CD4-positive, alpha-beta memory T cell (primary cell): ENCODE results near the gene DYRK1A. TPM values are rescaled to one million over a fixed set of nuclear protein-coding genes. Genes with fewer than 3 reads are reported as not detected.
A peak's percentile ranks its signal among the peaks of the same experiment; 100 is the strongest.

Experiments
- CTCF ChIA-PET: fragments of 350-600 bp; sonication (Branson Sonifier 250); formaldehyde crosslinking; loops from one replicate; lab custom pipeline; 2021; ENCODE audit warnings: inconsistent platforms; ENCODE audit not compliant: partially characterized antibody; lab: Charles Lee
- POLR2A ChIA-PET: fragments of 350-600 bp; sonication (Branson Sonifier 250); formaldehyde crosslinking; loops from one replicate; lab custom pipeline; 2021; ENCODE audit not compliant: partially characterized antibody; lab: Charles Lee
- DNase-seq, 5 donors: peaks; one replicate each; pipeline versions ENCODE4 v3.0.0 to v3.0.0-alpha.2; 2020 to 2022; ENCODE audit warnings: mixed read lengths in 1 of 5
- H3K27ac ChIP-seq: one replicate; pipeline ENCODE4 v1.7.0; 2013; ENCODE audit warnings: low read depth, low read length
- H3K27me3 ChIP-seq: 2 replicates; pipeline ENCODE4 v1.7.0; 2013; ENCODE audit warnings: mild to moderate bottlenecking, low read length, moderate library complexity; ENCODE audit not compliant: insufficient read depth
- H3K36me3 ChIP-seq: 2 replicates; pipeline ENCODE4 v1.7.0; 2013; ENCODE audit warnings: mild to moderate bottlenecking, low read length, moderate library complexity; ENCODE audit not compliant: insufficient read depth
- H3K4me1 ChIP-seq: 2 replicates; pipeline ENCODE4 v1.7.0; 2013; ENCODE audit warnings: mild to moderate bottlenecking, low read length, moderate library complexity; ENCODE audit not compliant: insufficient read depth
- H3K4me3 ChIP-seq, 2 donors: one replicate each; pipeline ENCODE4 v1.7.0; 2013; ENCODE audit warnings: low read length in 2 of 2, mild to moderate bottlenecking in 1 of 2
- H3K9me3 ChIP-seq, 2 donors: one replicate each; pipeline ENCODE4 v1.7.0; 2013; ENCODE audit warnings: low read length in 2 of 2, control low read depth in 1 of 2; ENCODE audit not compliant: control insufficient read depth in 1 of 2
- H3K27ac Mint-ChIP-seq, 7 donors: one replicate each; pipeline ENCODE4 v1.8.0; 2020 to 2021; ENCODE audit warnings: mixed read lengths in 7 of 7, mild to moderate bottlenecking in 6 of 7, inconsistent platforms in 3 of 7, moderate library complexity in 3 of 7
- H3K27me3 Mint-ChIP-seq, 2 donors: one replicate each; pipeline ENCODE4 v1.8.0; 2020 to 2021; ENCODE audit warnings: mixed read lengths in 2 of 2
- H3K36me3 Mint-ChIP-seq, 2 donors: one replicate each; pipeline ENCODE4 v1.8.0; 2020 to 2021; ENCODE audit warnings: mixed read lengths in 2 of 2, inconsistent platforms in 1 of 2, mild to moderate bottlenecking in 1 of 2
- H3K4me1 Mint-ChIP-seq, 4 donors: one replicate each; pipeline ENCODE4 v1.8.0; 2020 to 2021; ENCODE audit warnings: mixed read lengths in 4 of 4, mild to moderate bottlenecking in 1 of 4
- H3K4me3 Mint-ChIP-seq, 8 donors: one replicate each; pipeline ENCODE4 v1.8.0; 2020 to 2021; ENCODE audit warnings: mixed read lengths in 8 of 8, mild to moderate bottlenecking in 7 of 8, moderate library complexity in 6 of 8, inconsistent platforms in 3 of 8
- H3K9me3 Mint-ChIP-seq, 8 donors: one replicate each; pipeline ENCODE4 v1.8.0; 2020 to 2021; ENCODE audit warnings: mixed read lengths in 8 of 8, mild to moderate bottlenecking in 5 of 8, inconsistent platforms in 3 of 8, moderate library complexity in 1 of 8
- intact Hi-C: fragments of 100-400 bp; cut with micrococcal nuclease; formaldehyde crosslinking; loops from one replicate; pipeline ENCODE4 v1.15.1; 2023
- polyA plus RNA-seq, 2 donors: library from polyadenylated mRNA; unstranded; fragments of 300-500 nt; fragmentation: Illumina TruSeq; gene quantifications; one replicate each; pipeline ENCODE4 v1.2.3, GENCODE V29; 2021
- total RNA-seq, 2 experiments: library from RNA; stranded (reverse); gene quantifications; one replicate each; pipeline ENCODE4 v1.2.3, GENCODE V29; 2021

Gene DYRK1A
- total and polyA plus RNA-seq, 4 experiments from 2014 or later: 1.4 to 130 (median 65.2) TPM

GRCh38 chr21:37414292-37415253 lies 48.0 kb downstream of the DYRK1A start:
- no peaks in the 10 kb centered on the region for H3K9me3 ChIP-seq
- Mint-ChIP-seq H3K27ac (peak overlapping the region in 6 of 7 donors; percentile 9 to 80 (median 46)), H3K4me3 (peak overlapping the region in 6 of 8 donors; percentile 6 to 71 (median 36)), H3K27me3 (no peaks in the 10 kb centered on the region), H3K4me1 (peaks cover 71 to 92% (median 80%) of the 10 kb centered on the region in 4 donors), H3K9me3 (no peaks in the 10 kb centered on the region), H3K36me3 (peaks cover 0 to 13% of the 10 kb centered on the region in 2 donors)
- no peak overlapping the region for H3K27ac ChIP-seq
- H3K4me3 ChIP-seq: no peak overlapping the region
- DNase-seq: no peak
- no peaks in the 10 kb centered on the region for H3K36me3 ChIP-seq
- peaks cover 86% of the 10 kb centered on the region for H3K4me1 ChIP-seq
- ChIA-PET CTCF (interaction anchor here (1.2 kb wide), 1 partner anchor 9 kb away, joined by 3 read pairs; no protein-coding TSS in a partner anchor), POLR2A (interaction anchor here (1.6 kb wide), 1 partner anchor 44 kb away, joined by 4 read pairs; no protein-coding TSS in a partner anchor)
- no peaks in the 10 kb centered on the region for H3K27me3 ChIP-seq
- intact Hi-C loops: loop anchor here (2.0 to 5.0 kb wide), 2 partner anchors 44 to 48 kb away; no protein-coding TSS in a partner anchor

- no peaks in the 10 kb centered on the region for H3K27me3 Mint-ChIP-seq
- ChIA-PET POLR2A (interaction anchor here (1.6 kb wide), 1 partner anchor 46 kb away, joined by 4 read pairs; no protein-coding TSS in a partner anchor), CTCF (interaction anchor here (1.2 kb wide), 1 partner anchor 10 kb away, joined by 3 read pairs; no protein-coding TSS in a partner anchor)
- no peak for DNase-seq
- Histone ChIP-seq H3K27me3 (no peaks in the 10 kb centered on the region), H3K4me3 (no peak overlapping the region), H3K9me3 (no peaks in the 10 kb centered on the region), H3K36me3 (no peaks in the 10 kb centered on the region), H3K4me1 (peaks cover 85% of the 10 kb centered on the region), H3K27ac (no peak overlapping the region)
- H3K4me1 Mint-ChIP-seq: peaks cover 70 to 94% (median 83%) of the 10 kb centered on the region in 4 donors
- H3K36me3 Mint-ChIP-seq: peaks cover 8 to 16% of the 10 kb centered on the region in 2 donors
- H3K4me3 Mint-ChIP-seq: peak overlapping the region in 3 of 8 donors; percentile 34 to 71 (median 51)
- H3K27ac Mint-ChIP-seq: peak overlapping the region in 4 of 7 donors; percentile 15 to 77 (median 52)
- intact Hi-C loops: loop anchor here (2.0 to 5.0 kb wide), 2 partner anchors 45 to 46 kb away; no protein-coding TSS in a partner anchor
- no peaks in the 10 kb centered on the region for H3K9me3 Mint-ChIP-seq
Measured at GRCh38 chr21:37415939-37416338, 49.4 kb downstream of the DYRK1A start.

GRCh38 chr21:37416914-37417313 lies 50.3 kb downstream of the DYRK1A start:
- H3K4me3 ChIP-seq: no peak overlapping the region
- ChIA-PET POLR2A (interaction anchor here (1.0 to 1.1 kb wide), 2 partner anchors 38 to 40 kb away, joined by 4 read pairs; no protein-coding TSS in a partner anchor), CTCF (interaction anchor here (0.7 to 1.4 kb wide), 3 partner anchors 15 to 43 kb away, joined by 3 to 5 read pairs (median 4); no protein-coding TSS in a partner anchor)
- no peak for DNase-seq
- no peak overlapping the region for H3K4me3 Mint-ChIP-seq
- H3K27ac Mint-ChIP-seq: peak overlapping the region in 1 of 7 donors; percentile 43
- peaks cover 67 to 90% (median 79%) of the 10 kb centered on the region in 4 donors for H3K4me1 Mint-ChIP-seq
- no peaks in the 10 kb centered on the region for H3K27me3 ChIP-seq
- peaks cover 75% of the 10 kb centered on the region for H3K4me1 ChIP-seq
- no peaks in the 10 kb centered on the region for H3K27me3 Mint-ChIP-seq
- intact Hi-C loops: loop anchor here (5.0 kb wide), 1 partner anchor 45 kb away; no protein-coding TSS in a partner anchor
- peaks cover 5% of the 10 kb centered on the region for H3K36me3 ChIP-seq
- H3K36me3 Mint-ChIP-seq: peaks cover 8 to 19% of the 10 kb centered on the region in 2 donors
- H3K9me3 Mint-ChIP-seq: no peaks in the 10 kb centered on the region
- no peak overlapping the region for H3K27ac ChIP-seq
- no peaks in the 10 kb centered on the region for H3K9me3 ChIP-seq

- peaks cover 58 to 87% (median 72%) of the 10 kb centered on the region in 4 donors for H3K4me1 Mint-ChIP-seq
Measured at GRCh38 chr21:37419228-37419906, 52.8 kb downstream of the DYRK1A start.

GRCh38 chr21:37421306-37421705 lies 54.7 kb downstream of the DYRK1A start:
- intact Hi-C loops: no loop called here
- H3K27ac Mint-ChIP-seq: no peak overlapping the region

More at GRCh38 chr21:37419228-37419906, 52.8 kb downstream of the DYRK1A start:
- Mint-ChIP-seq H3K27me3 (no peaks in the 10 kb centered on the region), H3K4me3 (peak overlapping the region in 7 of 8 donors; percentile 35 to 68 (median 51)), H3K9me3 (no peaks in the 10 kb centered on the region), H3K36me3 (peaks cover 23 to 31% of the 10 kb centered on the region in 2 donors), H3K27ac (peak overlapping the region; percentile 2 to 79 (median 45))
- intact Hi-C loops: loop anchor here (5.0 kb wide), 1 partner anchor 43 kb away; no protein-coding TSS in a partner anchor
- Histone ChIP-seq H3K4me1 (peaks cover 61% of the 10 kb centered on the region), H3K9me3 (no peaks in the 10 kb centered on the region), H3K27me3 (no peaks in the 10 kb centered on the region), H3K4me3 (no peak overlapping the region), H3K36me3 (peaks cover 16% of the 10 kb centered on the region), H3K27ac (no peak overlapping the region)
- ChIA-PET CTCF (no interaction called here), POLR2A (interaction anchor here (0.8 kb wide), 1 partner anchor 145 kb away, joined by 3 read pairs; no protein-coding TSS in a partner anchor)
- DNase-seq: no peak

GRCh38 chr21:37422382-37422781 lies 55.8 kb downstream of the DYRK1A start:
- Histone ChIP-seq H3K4me3 (no peak overlapping the region), H3K4me1 (peaks cover 46% of the 10 kb centered on the region), H3K27ac (no peak overlapping the region), H3K27me3 (no peaks in the 10 kb centered on the region), H3K9me3 (no peaks in the 10 kb centered on the region), H3K36me3 (peaks cover 16% of the 10 kb centered on the region)
- no peaks in the 10 kb centered on the region for H3K27me3 Mint-ChIP-seq
- no peak overlapping the region for H3K4me3 Mint-ChIP-seq
- peaks cover 36 to 46% of the 10 kb centered on the region in 2 donors for H3K36me3 Mint-ChIP-seq
- POLR2A ChIA-PET: no interaction called here
- CTCF ChIA-PET: interaction anchor here (1.0 kb wide), 1 partner anchor 40 kb away, joined by 3 read pairs; no protein-coding TSS in a partner anchor
- no peak for DNase-seq
- H3K4me1 Mint-ChIP-seq: peaks cover 48 to 77% (median 62%) of the 10 kb centered on the region in 4 donors
- intact Hi-C loops: no loop called here
- peak overlapping the region in 5 of 7 donors; percentile 10 to 67 (median 43) for H3K27ac Mint-ChIP-seq
- peaks cover 0 to 2% (median 0%) of the 10 kb centered on the region in 8 donors for H3K9me3 Mint-ChIP-seq

More at GRCh38 chr21:37421306-37421705, 54.7 kb downstream of the DYRK1A start:
- POLR2A ChIA-PET: interaction anchor here (0.6 kb wide), 1 partner anchor 12 kb away, joined by 3 read pairs; no protein-coding TSS in a partner anchor
- Histone ChIP-seq H3K4me1 (peaks cover 41% of the 10 kb centered on the region), H3K36me3 (peaks cover 16% of the 10 kb centered on the region), H3K9me3 (no peaks in the 10 kb centered on the region), H3K27me3 (no peaks in the 10 kb centered on the region), H3K4me3 (no peak overlapping the region), H3K27ac (no peak overlapping the region)
- peaks cover 32 to 42% of the 10 kb centered on the region in 2 donors for H3K36me3 Mint-ChIP-seq
- no peaks in the 10 kb centered on the region for H3K27me3 Mint-ChIP-seq
- no peak overlapping the region for H3K4me3 Mint-ChIP-seq
- H3K9me3 Mint-ChIP-seq: peaks cover 0 to 2% (median 0%) of the 10 kb centered on the region in 8 donors
- CTCF ChIA-PET: interaction anchor here (1.0 kb wide), 1 partner anchor 41 kb away, joined by 3 read pairs; no protein-coding TSS in a partner anchor
- DNase-seq: no peak
- H3K4me1 Mint-ChIP-seq: peaks cover 49 to 82% (median 61%) of the 10 kb centered on the region in 4 donors
